Measurements from ENCODE around the gene CAMK4.

DNA sequence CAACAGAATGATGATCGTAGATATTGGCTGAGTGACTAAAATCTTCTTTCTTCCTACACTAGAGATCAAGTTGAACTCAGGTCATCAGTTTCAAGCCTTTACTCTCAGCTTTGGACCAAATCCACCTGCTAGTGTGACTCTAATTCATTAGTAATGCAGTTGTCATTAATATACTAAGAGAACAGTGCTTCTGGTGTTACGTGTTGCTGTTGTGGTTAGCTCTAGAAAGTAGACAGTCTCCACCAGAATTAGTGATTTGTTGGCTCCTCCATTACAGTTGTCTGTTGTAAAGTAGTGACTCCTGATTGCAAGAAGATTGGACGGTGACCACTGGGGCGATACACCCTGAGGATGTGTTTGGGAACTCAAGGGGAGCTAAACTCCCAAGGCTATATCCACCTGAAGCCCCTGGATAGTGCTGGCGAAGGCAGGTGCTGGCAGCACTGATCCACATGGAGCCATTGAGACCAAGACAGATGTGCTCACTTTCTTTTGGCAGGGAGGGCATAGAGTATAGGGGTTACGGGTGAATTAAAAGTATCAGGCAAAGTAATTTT is 3.1 kb downstream of the CAMK4 start:
- TF ChIP-seq, protein P1, sequence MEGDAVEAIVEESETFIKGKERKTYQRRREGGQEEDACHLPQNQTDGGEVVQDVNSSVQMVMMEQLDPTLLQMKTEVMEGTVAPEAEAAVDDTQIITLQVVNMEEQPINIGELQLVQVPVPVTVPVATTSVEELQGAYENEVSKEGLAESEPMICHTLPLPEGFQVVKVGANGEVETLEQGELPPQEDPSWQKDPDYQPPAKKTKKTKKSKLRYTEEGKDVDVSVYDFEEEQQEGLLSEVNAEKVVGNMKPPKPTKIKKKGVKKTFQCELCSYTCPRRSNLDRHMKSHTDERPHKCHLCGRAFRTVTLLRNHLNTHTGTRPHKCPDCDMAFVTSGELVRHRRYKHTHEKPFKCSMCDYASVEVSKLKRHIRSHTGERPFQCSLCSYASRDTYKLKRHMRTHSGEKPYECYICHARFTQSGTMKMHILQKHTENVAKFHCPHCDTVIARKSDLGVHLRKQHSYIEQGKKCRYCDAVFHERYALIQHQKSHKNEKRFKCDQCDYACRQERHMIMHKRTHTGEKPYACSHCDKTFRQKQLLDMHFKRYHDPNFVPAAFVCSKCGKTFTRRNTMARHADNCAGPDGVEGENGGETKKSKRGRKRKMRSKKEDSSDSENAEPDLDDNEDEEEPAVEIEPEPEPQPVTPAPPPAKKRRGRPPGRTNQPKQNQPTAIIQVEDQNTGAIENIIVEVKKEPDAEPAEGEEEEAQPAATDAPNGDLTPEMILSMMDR (conservative IDR thresholded peaks at IDR 0.05; ENCODE audit: low read length), result no peak
- TF ChIP-seq EZH2phosphoT487 (IDR thresholded peaks at IDR 0.05; ENCODE audit: borderline replicate concordance), result no peak
